ENCODE data around the gene PLD4. TPM values are rescaled to one million over a fixed set of nuclear protein-coding genes. Genes with fewer than 3 reads are reported as not detected.
A peak's percentile ranks its signal among the peaks of the same experiment; 100 is the strongest.

The PLD4 gene
- total RNA-seq, 4 donors from 2014 or later = under 0.01 to 0.37 (median 0.16) TPM; not detected in 1

DNA sequence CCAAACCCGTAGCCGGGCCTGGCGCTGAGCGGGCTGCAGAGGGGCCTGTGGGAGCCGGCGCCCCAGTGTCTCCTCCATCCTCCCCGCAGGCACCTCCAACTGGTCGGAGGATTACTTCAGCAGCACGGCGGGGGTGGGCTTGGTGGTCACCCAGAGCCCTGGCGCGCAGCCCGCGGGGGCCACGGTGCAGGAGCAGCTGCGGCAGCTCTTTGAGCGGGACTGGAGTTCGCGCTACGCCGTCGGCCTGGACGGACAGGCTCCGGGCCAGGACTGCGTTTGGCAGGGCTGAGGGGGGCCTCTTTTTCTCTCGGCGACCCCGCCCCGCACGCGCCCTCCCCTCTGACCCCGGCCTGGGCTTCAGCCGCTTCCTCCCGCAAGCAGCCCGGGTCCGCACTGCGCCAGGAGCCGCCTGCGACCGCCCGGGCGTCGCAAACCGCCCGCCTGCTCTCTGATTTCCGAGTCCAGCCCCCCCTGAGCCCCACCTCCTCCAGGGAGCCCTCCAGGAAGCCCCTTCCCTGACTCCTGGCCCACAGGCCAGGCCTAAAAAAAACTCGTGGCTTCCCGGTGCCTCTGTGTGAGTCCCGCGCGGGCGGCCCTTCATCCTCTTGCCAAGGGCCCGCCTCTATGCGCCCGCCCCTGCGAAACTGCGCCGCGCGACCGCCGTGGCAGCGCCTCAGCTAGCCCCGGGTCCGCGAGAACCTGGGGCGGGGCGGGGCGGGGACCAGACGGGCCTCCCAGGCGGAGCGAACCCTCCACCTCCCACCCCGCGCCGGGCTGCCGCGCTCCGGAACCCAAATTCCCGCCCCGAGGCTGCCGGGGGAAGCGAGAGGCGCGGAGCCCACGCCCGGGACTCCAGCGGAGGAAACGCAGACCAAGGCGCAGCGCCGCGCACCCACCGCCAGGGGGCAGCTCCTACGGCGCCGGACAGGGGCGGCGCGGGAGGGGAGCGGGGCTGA lies 8.3 kb downstream of the PLD4 start:
- TF ChIP-seq, protein P1, sequence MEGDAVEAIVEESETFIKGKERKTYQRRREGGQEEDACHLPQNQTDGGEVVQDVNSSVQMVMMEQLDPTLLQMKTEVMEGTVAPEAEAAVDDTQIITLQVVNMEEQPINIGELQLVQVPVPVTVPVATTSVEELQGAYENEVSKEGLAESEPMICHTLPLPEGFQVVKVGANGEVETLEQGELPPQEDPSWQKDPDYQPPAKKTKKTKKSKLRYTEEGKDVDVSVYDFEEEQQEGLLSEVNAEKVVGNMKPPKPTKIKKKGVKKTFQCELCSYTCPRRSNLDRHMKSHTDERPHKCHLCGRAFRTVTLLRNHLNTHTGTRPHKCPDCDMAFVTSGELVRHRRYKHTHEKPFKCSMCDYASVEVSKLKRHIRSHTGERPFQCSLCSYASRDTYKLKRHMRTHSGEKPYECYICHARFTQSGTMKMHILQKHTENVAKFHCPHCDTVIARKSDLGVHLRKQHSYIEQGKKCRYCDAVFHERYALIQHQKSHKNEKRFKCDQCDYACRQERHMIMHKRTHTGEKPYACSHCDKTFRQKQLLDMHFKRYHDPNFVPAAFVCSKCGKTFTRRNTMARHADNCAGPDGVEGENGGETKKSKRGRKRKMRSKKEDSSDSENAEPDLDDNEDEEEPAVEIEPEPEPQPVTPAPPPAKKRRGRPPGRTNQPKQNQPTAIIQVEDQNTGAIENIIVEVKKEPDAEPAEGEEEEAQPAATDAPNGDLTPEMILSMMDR (IDR thresholded peaks at IDR 0.05) = peak in 1 of 3 donors; percentile 40
- ATAC-seq (ENCODE audit: low FRiP score) (peak; percentile 81), DNase-seq (ENCODE audit: low spot score) (peak; percentile 35)

DNA sequence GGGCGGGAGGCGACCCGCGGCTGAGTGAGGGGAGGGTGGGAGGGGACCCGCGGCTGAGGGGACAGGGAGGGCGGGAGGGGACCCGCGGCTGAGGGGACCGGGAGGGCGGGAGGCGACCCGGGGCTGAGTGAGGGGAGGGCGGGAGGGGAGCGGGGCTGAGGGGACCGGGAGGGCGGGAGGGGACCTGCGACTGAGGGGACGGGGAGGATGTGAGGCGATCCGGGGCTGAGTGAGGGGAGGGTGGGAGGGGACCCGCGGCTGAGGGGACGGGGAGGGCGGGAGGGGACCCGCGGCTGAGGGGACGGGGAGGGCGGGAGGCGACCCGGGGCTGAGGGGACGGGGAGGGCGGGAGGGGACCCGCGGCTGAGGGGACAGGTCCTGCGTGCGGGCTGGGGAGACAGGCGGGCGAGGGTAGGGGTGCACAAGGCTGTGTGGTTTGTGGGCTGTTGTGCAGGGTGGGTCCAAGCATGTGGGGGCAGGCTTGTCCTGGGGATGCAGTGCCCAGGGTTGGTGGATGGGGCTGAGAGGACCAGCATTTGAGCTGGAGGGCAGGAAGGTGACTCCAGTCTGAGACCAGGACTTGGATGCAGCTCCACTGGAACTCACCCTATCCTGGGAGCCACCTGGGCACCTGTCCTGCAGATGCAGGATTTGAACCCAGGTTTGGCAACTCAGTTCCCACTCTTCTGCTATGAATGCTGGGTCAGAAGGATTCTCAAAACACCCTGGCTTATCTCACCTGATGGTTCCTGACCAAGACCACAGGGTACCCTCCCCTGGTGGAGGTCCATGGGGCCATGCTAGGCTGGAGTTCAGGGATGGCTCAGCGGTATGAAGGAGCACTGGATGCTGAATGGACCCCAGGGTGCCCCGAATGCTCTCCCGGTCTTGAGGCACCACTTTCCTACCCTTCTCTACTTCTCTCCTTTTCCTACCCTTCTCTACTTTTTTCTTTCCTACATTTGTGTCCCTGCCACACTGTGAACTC lies 9.4 kb downstream of the PLD4 start:
- DNase-seq (ENCODE audit: low spot score) = no peak
- TF ChIP-seq, protein P1 (IDR thresholded peaks at IDR 0.05) = no peak
- ATAC-seq (ENCODE audit: low FRiP score) = no peak

DNA sequence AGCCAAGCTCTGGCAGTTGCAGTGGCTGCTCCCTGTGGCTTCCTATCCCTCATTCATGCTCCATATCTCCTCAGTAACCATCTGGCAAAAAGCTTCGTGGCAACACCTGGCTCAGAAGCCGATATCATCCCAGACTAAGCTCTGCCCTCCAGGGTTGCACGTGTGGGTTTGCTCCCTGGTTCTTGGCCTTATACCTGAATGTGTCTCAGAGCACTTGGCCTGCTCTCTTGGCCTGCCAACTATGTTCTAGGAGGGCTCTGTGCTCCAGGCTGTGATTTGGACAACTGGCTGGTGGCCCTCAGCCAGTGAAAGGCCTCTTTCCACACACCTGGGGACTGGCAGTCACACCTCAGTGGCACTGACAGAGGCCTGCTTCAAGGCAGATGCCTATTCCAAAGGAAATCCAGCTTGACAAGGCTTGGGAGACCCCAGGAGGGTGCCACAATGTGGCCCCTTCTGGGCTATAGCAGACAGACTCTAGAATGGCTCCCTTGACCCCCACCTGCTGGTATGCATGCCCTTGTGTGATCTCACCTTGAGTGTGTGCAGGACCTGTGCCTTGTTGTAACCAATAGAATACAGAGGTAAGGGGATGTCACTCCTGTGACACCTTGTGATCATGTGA lies 10.5 kb downstream of the PLD4 start:
- DNase-seq (ENCODE audit: low spot score) (no peak), ATAC-seq (ENCODE audit: low FRiP score) (no peak)
- TF ChIP-seq, protein P1 (IDR thresholded peaks at IDR 0.05) = no peak

DNA sequence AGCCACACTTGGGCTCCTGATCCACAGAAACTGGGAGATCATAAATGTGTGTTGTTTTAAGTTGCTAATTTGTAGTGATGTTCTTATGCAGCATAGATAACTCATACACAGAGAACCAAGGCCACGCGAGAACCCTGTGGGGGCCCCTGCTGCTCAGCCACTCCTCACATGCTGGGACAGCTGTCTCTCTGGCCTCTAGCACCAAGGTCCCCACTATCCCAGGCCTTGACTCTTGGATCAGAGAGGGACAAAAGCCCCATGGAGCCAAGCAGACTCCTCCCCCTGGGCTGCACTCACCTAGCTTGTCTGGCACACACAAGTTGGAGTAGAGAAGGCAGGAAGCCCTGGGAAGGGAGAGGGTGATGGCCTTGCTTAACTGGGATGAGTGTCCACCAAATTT lies 11.3 kb downstream of the PLD4 start:
- ATAC-seq (ENCODE audit: low FRiP score) (no peak), DNase-seq (ENCODE audit: low spot score) (no peak)
- TF ChIP-seq, protein P1 (IDR thresholded peaks at IDR 0.05) = no peak

- TF ChIP-seq, protein P1 (IDR thresholded peaks at IDR 0.05) = no peak
- DNase-seq (ENCODE audit: low spot score) = no peak
- no peak for ATAC-seq (ENCODE audit: low FRiP score)
These were observed 11.9 kb downstream of the PLD4 start for GRCh38 chr14:104936361-104937155.

- DNase-seq (ENCODE audit: low spot score) (no peak), ATAC-seq (ENCODE audit: low FRiP score) (no peak)
- TF ChIP-seq, protein P1 (IDR thresholded peaks at IDR 0.05) = no peak
These were observed 12.5 kb downstream of the PLD4 start for GRCh38 chr14:104937161-104937560.

All from omental fat pad (tissue), 4 donors.